DMS 273 (cell line): ENCODE measurements around the gene ITFG1.
A peak's percentile ranks its signal among the peaks of the same experiment; 100 is the strongest.
"Not testable (repeated sequence)": the region's sequence is repeated elsewhere in the genome, so short reads cannot be mapped to it uniquely, and the experiment has no call there.

Source experiments
- DNase-seq: peaks from one replicate; lab custom pipeline; 2025; ENCODE audit not compliant: unreplicated experiment; lab: John Stamatoyannopoulos, UW

The ITFG1 gene

DNA sequence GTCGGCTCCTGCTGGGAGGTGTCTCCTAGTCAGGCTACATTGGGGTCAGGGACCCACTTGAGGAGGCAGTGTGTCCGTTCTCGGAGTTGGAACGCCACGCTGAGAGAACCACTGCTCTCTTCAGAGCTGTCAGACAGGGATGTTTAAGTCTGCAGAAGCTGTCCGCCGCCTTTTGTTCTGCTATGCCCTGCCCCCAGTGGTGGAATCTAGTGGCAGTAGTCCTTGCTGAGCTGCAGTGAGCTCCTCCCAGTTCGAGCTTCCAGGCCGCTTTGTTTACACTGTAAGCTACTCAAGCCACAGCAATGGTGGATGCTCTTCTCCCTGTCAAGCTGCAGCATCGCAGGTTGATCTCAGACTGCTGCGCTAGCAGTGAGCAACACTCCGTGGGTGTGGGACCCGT lies 36.0 kb downstream of the ITFG1 start:
- DNase-seq: no peak

- DNase-seq: no peak
Measured at GRCh38 chr16:47416869-47417268, 44.0 kb downstream of the ITFG1 start.

GRCh38 chr16:47413041-47413440 lies 47.8 kb downstream of the ITFG1 start:
- no peak for DNase-seq

DNA sequence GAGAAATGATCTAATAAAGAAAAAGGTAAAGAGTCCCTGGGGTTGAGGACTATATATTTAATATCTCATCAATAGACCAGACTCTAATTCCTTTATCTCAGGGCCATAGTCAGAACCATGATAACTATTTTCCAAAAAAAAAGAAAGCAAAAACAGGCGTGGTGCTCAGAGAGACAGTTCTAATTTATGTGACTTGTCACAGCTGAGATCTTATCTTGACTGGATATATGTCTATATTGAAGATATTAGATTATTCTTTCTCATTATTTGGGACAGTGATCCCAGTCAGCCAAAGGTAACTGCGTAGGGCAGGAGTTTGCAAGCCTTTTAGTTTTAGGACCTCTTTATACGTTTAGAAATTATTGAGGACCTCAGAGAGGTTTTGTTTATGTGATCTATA lies 52.4 kb downstream of the ITFG1 start:
- DNase-seq: no peak

GRCh38 chr16:47395733-47396498 lies 64.9 kb downstream of the ITFG1 start:
- no peak for DNase-seq

DNA sequence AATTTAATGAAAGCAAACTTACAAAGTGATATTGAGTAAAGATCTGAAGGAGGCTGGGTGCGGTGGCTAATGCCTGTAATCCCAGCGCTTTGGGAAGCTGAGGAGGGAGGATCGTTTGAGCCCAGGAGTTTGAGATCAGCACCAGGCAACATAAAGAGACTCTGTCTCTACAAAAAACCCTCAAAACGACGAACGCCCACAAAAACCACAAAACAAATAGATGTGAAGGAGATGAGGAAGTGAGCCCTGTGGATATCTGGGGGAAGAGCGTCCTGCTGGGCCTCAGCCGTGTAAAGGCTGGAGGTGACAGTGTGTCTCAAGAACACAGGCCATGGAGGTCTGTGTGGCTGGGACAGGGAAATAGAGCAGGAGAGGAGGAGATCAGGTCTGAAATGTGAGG lies 68.8 kb downstream of the ITFG1 start:
- DNase-seq: no peak

DNA sequence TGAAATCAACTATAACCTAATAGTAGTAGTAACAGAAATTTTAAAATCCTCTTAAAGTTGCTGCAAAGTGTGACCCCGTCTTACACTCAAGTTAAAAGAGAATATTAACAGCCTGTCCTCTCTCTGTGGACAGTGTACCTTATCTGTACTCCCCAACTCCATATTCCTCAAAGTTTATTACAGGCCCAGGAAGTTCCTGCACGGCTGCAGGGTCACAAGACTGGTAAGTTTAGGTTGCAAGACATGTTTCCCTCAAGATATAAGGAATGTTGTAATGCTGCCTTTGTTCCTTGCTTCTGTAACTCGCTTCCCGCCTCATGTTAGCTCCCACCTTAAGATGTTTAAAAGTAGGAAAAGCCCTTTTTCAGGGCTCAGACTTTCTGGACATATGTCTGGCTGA lies 72.2 kb downstream of the ITFG1 start:
- DNase-seq: no peak

DNA sequence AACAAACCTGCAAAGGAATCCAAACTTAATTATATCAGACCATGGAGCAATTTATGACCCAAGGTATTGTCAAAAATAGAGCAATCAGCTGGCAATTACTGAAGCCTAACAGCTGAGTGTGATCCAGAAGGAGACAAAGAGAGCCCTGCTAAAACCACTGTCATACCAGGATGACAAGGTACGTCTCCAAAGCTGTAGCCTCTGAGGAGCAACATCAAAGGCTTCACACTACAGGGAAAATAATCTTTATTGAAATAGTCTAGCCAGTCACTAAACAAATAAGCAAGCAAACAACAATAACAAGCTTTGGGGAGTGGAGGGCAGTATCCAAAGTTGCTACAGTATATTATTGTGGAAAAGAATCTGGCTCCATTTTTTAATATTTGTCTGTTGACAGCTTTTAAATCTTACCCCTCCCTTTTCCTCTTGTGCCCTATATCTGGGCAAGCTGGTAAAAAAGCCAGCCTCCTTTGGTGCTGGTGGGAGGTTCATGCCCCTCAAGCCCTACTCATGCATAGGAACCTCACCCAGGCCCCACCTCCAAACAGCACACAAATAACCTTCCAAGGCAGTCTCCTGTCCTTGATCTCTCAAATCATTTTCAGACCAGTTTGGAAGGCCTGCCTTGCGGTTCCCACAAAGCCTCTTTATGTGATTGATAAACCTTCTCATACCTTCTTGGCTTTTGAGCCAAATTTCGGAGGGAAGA lies 73.7 kb downstream of the ITFG1 start:
- DNase-seq: no peak

GRCh38 chr16:47386201-47386718 lies 74.6 kb downstream of the ITFG1 start:
- no peak for DNase-seq

DNA sequence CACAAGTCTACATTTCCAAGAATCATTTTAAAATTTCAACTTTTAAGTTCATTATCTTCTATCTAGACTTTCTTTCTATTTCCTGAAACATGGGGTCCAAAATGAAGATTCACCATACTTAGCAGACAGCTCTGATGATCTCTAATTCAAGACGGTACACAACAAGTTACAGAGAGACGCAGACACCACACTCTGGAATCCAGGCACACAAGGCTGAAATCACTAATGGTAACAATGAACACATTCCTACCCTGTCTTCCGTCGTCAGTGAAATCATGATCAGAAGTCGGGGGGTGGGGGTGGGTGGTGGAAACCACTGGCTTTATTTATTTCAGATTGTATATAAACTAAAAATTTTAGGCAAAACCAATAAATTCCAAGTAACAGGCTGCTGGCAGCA lies 78.5 kb downstream of the ITFG1 start:
- no peak for DNase-seq

DNA sequence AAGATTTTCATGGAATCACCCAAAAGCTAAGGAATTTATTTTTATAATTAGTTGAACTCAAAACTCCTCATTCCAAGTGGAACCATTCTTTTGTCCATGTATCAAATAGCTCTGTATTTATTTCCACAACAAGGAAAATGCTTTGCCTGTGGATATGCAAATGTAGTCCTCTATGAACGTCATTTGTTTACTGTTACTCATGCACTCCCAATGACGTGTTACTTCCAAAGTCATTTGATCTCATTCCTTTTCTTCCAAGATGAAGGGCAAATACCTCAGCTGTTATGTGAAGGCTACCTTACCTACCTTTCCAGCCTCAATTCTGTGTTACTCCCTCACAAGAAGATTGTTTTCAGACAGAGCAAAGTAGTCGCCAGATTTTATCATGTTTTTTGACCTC lies 83.7 kb downstream of the ITFG1 start:
- no peak for DNase-seq

DNA sequence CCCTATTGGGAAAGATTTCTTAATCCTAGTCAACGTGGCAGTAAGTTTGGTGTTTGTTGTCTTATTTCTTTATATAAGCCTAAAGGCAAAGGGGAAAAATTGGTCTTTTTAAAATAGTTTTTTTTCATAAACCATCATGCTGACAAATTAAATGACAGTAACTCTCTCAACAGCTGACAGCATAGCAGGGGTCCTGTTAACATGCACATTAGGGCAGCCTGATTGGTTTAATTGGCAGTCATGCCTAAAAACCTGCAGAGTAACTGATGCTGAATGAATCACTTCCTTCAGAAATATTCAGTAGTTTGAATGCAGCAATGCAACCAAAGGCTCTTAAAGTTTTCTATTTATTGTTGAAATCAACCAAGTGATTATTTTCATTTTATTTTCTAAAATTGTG lies 85.4 kb downstream of the ITFG1 start:
- DNase-seq: peak; percentile 35

DNA sequence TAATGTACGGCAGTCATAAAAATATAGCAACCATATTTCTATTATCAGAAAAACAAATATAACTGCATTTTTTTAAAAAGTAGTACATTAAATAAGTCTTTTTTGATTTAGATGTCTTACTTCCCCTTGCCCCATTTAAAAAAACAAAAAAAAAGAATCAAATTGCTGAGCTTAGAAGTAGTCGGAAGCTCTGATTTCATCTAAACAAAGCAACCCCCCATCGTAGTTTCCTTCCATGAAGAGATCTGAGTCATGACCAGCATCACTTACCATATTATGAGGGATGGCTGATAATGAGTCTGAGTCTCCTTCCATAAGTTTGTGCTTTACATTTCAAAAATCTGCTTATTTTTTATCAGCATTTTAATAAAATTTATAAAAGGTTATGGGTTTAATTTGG lies 86.2 kb downstream of the ITFG1 start:
- no peak for DNase-seq

DNA sequence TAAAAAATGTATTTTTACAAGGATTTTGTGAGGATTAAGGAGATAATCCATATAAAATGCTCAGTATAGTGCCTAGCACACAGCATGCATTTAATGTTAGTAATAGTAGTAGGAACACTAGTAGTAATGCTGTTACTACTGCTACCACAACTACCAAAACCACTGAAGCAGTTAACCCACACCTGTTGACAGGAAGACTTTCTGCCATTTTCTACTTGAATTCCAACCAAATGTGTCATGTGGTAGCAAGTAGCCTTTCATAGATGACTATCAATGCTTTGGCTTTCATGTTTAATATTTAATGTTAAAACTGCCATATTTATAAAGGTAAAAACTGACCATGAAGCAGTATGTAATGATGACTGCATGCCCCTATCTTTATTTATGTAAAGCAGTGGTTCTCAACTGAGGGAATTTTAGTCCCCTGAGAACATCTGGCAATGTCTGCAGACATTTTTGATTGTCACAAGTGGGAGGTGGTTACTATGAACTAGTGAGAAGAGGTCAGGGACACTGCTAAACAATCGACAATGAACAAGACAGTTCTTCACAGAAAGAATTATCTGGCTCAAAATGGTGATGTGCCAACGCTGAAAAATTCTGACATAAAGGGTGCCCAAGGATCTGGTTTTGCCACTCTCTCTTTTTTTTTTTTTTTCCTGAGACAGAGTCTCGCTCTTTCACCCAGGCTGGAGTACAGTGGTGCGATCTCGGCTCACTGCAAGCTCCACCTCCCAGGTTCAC lies 89.4 kb downstream of the ITFG1 start:
- no peak for DNase-seq

GRCh38 chr16:47370536-47370935 lies 90.3 kb downstream of the ITFG1 start:
- DNase-seq: no peak

GRCh38 chr16:47366228-47366627 lies 94.6 kb downstream of the ITFG1 start:
- no peak for DNase-seq

DNA sequence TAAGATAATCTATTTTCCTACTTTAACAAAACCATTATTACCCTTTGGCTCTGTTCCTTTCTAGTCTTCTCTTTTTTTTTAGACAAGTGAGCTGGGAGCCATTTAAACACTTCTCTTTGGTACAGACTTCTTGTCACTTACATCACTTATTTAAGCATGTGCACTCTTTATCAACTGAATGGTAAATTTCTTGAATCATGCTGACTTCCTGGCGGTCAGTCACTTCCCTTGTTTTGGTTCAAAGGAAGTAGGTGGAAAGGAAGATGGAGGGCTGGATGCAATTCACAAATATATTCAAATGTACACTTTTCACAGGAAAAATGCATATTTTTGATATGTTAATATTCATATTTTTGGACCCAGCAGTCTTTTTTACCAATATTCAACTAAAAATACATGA lies 97.1 kb downstream of the ITFG1 start:
- DNase-seq: no peak

DNA sequence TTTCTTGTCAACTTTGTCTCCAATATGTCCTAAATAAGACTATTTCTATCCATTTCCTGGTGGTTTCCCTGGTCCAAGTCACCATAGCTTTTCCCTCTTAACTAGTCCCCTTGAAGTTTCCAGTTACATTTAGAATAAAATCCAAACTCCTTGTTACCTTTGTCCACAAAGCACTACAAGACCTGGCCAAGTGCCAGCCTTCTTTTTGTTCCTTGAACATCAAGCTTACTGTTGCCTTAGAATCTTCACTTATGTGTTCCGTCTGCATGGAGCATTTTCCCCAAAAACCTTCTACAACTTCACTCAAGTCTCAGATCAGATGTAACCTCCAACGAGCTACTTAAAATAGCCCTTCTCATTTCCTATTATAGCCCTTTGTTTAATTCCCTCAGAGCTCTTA lies 101.4 kb downstream of the ITFG1 start:
- DNase-seq: no peak

- DNase-seq: no peak
Measured at GRCh38 chr16:47358816-47359215, 102.0 kb downstream of the ITFG1 start.

DNA sequence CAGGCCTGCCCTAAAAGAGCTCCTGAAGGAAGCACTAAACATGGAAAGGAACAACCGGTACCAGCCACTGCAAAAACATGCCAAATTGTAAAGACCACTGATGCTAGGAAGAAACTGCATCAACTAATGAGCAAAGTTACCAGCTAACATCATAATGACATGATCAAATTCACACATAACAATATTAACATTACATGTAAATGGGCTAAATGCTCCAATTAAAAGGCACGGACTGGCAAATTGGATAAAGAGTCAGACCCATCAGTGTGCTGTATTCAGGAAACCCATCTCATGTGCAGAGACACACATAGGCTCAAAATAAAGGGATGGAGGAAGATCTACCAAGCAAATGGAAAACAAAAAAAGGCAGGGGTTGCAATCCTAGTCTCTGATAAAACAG lies 111.8 kb downstream of the ITFG1 start:
- not testable (repeated sequence) for DNase-seq

- not testable (repeated sequence) for DNase-seq
Measured at GRCh38 chr16:47347021-47347696, 113.7 kb downstream of the ITFG1 start.
